Measurements from ENCODE around the gene HLA-DMA. TPM values are rescaled to one million over a fixed set of nuclear protein-coding genes. Genes with fewer than 3 reads are reported as not detected.

The HLA-DMA gene
- total and polyA plus RNA-seq, 9 of the 15 experiments (the other 6 are each of a cell fraction or from before 2014, with no cell fraction given) = 0.13 to 0.83 (median 0.51) TPM

DNA sequence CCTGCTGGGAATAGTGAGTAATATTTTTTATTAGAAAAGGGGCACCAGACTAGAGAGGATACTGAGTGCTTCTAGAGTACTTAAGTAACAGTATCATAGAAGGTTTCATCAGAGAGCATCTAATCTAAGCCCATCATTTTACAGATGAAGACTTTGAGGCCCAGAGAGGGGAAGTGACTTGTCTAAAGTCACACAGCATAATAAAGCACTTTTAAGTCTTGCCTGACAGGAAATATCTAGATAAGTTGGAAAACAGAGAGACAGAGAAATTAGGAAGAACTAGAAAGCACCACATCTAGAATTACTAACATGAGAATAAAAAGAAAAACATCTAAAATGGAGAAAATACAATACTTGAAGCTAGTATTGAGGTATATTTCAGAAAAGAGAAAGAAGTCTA lies 6.0 kb downstream of the HLA-DMA start:
- ChIA-PET POLR2A (interaction anchor here (13.5 kb wide), 1 partner anchor 25 kb away, joined by 309 read pairs; the partner anchor contains the start of gene BRD2), CTCF (ENCODE audit: low intra/inter-chr PET ratio) (interaction anchor here (1.8 to 1.9 kb wide), 2 partner anchors 13 to 61 kb away, joined by 7 to 10 read pairs; no protein-coding TSS in a partner anchor)
- no peaks in the 10 kb centered on the region for H3K9me1 ChIP-seq (ENCODE audit: control insufficient read depth, insufficient read depth, low read length)
- H3K4me1 ChIP-seq (replicated peaks in 1 of 2; ENCODE audit: control insufficient read depth in 2 of 2, insufficient read depth in 2 of 2, low read length in 2 of 2) = no peaks in the 10 kb centered on the region
- no peaks in the 10 kb centered on the region for H3K9me3 ChIP-seq (replicated peaks; ENCODE audit: control insufficient read depth, insufficient read depth, low read depth, low read length)
- H2AFZ ChIP-seq (ENCODE audit: low read depth, low read length) = no peak overlapping the region
- DNase-seq (ENCODE audit: extremely low read depth in 1 of 4, low spot score in 3 of 4) (no peak), ATAC-seq (no peak), FAIRE-seq (no peak)
- TF ChIP-seq ZFP36 (IDR thresholded peaks at IDR 0.05; ENCODE audit: low read depth, low read length, partially characterized antibody) (peak; percentile 58), SMARCA5 (IDR thresholded peaks at IDR 0.05) (0 out of 2 replicates have a peak, but pooled peaks have one; percentile 46), RBM25 (IDR thresholded peaks at IDR 0.05; ENCODE audit: low read depth, low read length, severe bottlenecking) (peak; percentile 74), KDM1A (IDR thresholded peaks at IDR 0.05) (peak; percentile 17 to 40; a peak in 1 of 4 replicates), RBM14 (IDR thresholded peaks at IDR 0.05; ENCODE audit: borderline replicate concordance, insufficient read depth, low read depth, low read length) (no peak), BCOR (IDR thresholded peaks at IDR 0.05) (peak; percentile 84)
- TF ChIP-seq, protein P1, sequence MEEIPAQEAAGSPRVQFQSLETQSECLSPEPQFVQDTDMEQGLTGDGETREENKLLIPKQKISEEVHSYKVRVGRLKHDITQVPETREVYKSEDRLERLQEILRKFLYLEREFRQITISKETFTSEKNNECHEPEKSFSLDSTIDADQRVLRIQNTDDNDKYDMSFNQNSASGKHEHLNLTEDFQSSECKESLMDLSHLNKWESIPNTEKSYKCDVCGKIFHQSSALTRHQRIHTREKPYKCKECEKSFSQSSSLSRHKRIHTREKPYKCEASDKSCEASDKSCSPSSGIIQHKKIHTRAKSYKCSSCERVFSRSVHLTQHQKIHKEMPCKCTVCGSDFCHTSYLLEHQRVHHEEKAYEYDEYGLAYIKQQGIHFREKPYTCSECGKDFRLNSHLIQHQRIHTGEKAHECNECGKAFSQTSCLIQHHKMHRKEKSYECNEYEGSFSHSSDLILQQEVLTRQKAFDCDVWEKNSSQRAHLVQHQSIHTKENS (CRISPR knock-in tag; IDR thresholded peaks at IDR 0.05) = no peak
- H3K27me3 ChIP-seq (ENCODE audit: control insufficient read depth in 2 of 2, insufficient read depth in 2 of 2, low read length in 2 of 2) = peaks cover 2 to 24% of the 10 kb centered on the region in 2 experiments; a peak in 3 of 5 replicates
- in situ Hi-C loops (cut with MboI) (no loop called here), intact Hi-C loops (cut with micrococcal nuclease) (loop anchor here (5.0 kb wide), 1 partner anchor 60 kb away; no protein-coding TSS in a partner anchor)
- H3K4me2 ChIP-seq (ENCODE audit: insufficient read depth, low read length) = no peak overlapping the region
- no peak overlapping the region for H3K4me3 ChIP-seq
- BruUV-seq (replicated peaks) = no TSS peak
- no peaks in the 10 kb centered on the region for H3K36me3 ChIP-seq (ENCODE audit: control insufficient read depth, insufficient read depth, low read length)
- H3K27ac ChIP-seq (ENCODE audit: extremely low read depth, low read depth, low read length) = no peak overlapping the region
- H4K20me1 ChIP-seq (replicated peaks; ENCODE audit: control insufficient read depth, insufficient read depth, low read length) = no peaks in the 10 kb centered on the region
- no peaks in the 10 kb centered on the region for H3K79me2 ChIP-seq (ENCODE audit: control insufficient read depth, insufficient read depth, low read length)
- no peak overlapping the region for H3K9ac ChIP-seq (ENCODE audit: insufficient read depth in 1 of 2, low read depth in 2 of 2, low read length in 2 of 2)

All from K562 (cell line).